Measurements from ENCODE around the gene WIPF1. TPM values are rescaled to one million over a fixed set of nuclear protein-coding genes. Genes with fewer than 3 reads are reported as not detected.

Gene WIPF1
- total RNA-seq, 3 donors from 2014 or later: 15.3 to 56.6 (median 28.9) TPM

DNA sequence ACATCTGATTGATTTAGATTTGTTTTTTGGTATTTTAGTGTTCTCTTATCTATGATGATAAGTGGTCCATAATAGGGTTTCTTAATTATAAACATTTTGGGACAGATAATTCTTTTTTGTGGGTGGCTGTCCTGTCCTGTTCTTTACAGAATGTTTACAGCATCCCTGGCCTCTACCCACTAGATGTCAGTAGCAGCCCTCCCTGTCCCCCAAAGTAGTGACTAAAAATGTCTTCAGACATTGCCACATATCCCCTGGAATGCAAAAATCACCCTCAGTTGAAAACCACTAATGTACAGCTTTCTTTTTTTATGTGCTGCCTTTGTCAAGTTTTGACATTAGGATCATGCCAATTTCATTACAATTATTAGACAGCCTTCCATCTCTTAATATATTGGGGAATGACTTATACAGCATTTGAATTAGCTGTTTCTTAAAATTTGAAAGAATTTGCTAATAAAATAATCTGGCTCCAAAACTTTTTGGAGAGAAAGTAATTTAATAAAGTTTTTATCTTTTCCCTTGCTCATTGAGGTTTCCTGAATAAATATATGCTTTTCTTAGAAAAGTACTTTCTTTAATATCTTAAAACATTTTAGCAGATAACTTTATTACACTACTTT is 19.5 kb downstream of the WIPF1 start:
- Histone ChIP-seq H3K4me1 (ENCODE audit: low read depth) (no peaks in the 10 kb centered on the region), H3K4me3 (no peak overlapping the region), H3K9me3 (no peaks in the 10 kb centered on the region), H3K36me3 (ENCODE audit: low read depth) (no peaks in the 10 kb centered on the region)
- intact Hi-C loops (cut with DNase I, micrococcal nuclease): no loop called here
- ATAC-seq (peak; percentile 48), DNase-seq (no peak)
- TF ChIP-seq, protein P1, sequence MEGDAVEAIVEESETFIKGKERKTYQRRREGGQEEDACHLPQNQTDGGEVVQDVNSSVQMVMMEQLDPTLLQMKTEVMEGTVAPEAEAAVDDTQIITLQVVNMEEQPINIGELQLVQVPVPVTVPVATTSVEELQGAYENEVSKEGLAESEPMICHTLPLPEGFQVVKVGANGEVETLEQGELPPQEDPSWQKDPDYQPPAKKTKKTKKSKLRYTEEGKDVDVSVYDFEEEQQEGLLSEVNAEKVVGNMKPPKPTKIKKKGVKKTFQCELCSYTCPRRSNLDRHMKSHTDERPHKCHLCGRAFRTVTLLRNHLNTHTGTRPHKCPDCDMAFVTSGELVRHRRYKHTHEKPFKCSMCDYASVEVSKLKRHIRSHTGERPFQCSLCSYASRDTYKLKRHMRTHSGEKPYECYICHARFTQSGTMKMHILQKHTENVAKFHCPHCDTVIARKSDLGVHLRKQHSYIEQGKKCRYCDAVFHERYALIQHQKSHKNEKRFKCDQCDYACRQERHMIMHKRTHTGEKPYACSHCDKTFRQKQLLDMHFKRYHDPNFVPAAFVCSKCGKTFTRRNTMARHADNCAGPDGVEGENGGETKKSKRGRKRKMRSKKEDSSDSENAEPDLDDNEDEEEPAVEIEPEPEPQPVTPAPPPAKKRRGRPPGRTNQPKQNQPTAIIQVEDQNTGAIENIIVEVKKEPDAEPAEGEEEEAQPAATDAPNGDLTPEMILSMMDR (IDR thresholded peaks at IDR 0.05): no peak

DNA sequence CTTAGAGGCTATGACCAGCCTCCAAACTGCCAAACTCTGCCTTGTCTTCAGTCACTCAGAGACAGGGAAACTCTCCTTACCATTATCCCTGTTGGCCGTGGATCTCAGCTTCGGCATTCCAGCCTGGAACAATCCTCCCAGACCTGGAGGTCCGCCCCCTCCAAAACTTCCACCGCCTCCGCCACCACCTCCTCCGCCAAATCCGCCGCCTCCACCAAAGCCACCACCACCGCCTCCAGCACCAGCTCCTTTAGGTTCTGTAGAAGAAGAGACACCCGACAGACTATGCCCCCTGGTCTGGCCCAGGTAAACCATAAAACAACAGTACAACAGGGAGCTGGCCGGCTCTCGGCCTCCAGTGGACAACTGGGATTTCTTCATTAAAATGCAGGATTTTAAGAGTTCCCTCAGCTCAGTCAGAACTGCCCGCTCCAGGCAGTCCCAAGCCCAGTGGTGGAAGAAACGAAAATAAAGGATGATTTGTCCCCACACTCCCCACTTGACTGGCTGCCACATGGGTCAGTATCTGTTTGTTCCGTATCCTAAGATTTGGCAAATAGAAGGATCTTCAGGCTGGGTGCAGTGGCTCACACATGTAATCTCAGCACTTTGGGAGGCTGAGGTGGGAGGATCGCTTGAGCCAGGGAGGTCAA is 22.4 kb downstream of the WIPF1 start:
- ATAC-seq: no peak
- Histone ChIP-seq H3K4me3 (no peak overlapping the region), H3K4me1 (ENCODE audit: low read depth) (no peaks in the 10 kb centered on the region), H3K9me3 (no peaks in the 10 kb centered on the region), H3K36me3 (ENCODE audit: low read depth) (no peaks in the 10 kb centered on the region)
- DNase-seq: no peak
- intact Hi-C loops (cut with DNase I, micrococcal nuclease): no loop called here
- TF ChIP-seq, protein P1 (IDR thresholded peaks at IDR 0.05): no peak

DNA sequence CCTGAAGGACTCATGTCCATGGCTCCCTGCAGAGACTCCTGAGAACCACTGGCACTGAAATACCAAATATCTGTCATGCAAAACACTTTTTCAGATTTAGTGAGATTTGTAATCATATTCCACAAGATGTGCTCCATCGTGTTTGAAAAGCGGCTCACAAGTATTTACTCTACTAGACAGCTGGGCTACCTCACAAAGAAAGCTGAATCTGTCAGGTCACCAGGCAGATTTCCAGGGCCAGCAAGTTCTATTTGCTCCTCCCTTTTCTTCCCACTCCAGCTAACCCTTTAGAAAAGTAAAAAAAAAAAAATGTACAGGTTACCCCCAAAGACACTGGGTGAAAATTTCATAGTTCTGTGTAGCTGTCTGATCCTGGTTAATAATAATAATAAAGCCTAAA is 22.9 kb downstream of the WIPF1 start:
- H3K9me3 ChIP-seq: no peaks in the 10 kb centered on the region
- intact Hi-C loops (cut with DNase I, micrococcal nuclease): no loop called here
- H3K4me1 ChIP-seq (ENCODE audit: low read depth): no peaks in the 10 kb centered on the region
- H3K36me3 ChIP-seq (ENCODE audit: low read depth): no peaks in the 10 kb centered on the region
- ATAC-seq (no peak), DNase-seq (no peak)
- no peak overlapping the region for H3K4me3 ChIP-seq
- TF ChIP-seq, protein P1 (IDR thresholded peaks at IDR 0.05): no peak

DNA sequence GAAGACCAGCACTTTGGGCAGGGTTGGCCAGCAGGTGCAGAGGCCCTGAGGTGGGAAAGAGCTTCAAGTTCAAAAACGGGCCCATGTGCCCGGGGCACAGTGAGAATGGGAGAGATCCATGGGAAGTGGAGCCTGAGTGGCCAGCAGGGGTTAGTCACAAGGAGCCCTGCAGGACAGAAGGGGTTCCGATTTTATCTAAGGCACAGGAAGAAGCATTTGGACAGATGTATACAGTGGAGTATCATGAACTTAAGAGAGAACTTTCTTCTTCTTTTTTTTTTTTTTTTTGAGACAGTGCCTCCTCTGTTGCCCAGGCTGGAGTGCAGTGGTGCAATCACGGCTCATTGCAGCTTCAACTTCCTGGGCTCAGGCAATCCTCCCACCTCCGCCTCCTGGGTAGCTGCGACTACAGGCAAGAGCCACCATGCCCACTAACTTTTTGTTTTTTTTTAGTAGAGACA is 24.0 kb downstream of the WIPF1 start:
- H3K4me3 ChIP-seq: no peak overlapping the region
- no peaks in the 10 kb centered on the region for H3K36me3 ChIP-seq (ENCODE audit: low read depth)
- peak; percentile 11 for ATAC-seq
- TF ChIP-seq, protein P1 (IDR thresholded peaks at IDR 0.05): no peak
- intact Hi-C loops (cut with DNase I, micrococcal nuclease): no loop called here
- H3K9me3 ChIP-seq: no peaks in the 10 kb centered on the region
- DNase-seq: no peak
- no peaks in the 10 kb centered on the region for H3K4me1 ChIP-seq (ENCODE audit: low read depth)

DNA sequence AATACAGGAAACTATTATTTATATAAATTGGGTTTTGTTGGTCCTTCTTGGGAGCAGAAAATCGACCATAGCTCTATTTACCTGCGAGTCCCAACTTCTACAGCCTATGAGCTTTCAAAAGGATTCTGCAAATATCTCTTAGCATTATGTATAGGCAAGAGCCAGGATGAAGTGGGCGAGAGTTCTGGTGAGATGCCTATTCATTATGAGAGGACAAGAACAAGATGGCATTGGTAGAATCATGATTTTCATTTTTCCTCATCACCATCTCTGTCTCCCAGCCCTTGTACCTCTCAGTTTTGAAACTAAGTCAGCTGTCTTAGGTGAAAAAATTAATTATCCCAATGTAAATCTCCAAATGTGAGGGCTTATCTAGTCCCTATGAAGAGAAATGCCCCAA is 25.0 kb downstream of the WIPF1 start:
- TF ChIP-seq, protein P1 (IDR thresholded peaks at IDR 0.05): no peak
- Histone ChIP-seq H3K4me1 (ENCODE audit: low read depth) (no peaks in the 10 kb centered on the region), H3K4me3 (no peak overlapping the region), H3K9me3 (no peaks in the 10 kb centered on the region), H3K36me3 (ENCODE audit: low read depth) (no peaks in the 10 kb centered on the region)
- intact Hi-C loops (cut with DNase I, micrococcal nuclease): no loop called here
- ATAC-seq (no peak), DNase-seq (no peak)

All from mucosa of descending colon (tissue), 3 donors.